CD4-positive, alpha-beta T cell treated with Interleukin-4 for 4 hours (primary cell): Measurements from ENCODE around the gene PCSK9.
"Not testable (repeated sequence)": the region's sequence is repeated elsewhere in the genome, so short reads cannot be mapped to it uniquely, and the experiment has no call there.

Source experiments
- DNase-seq: peaks from one replicate; pipeline ENCODE4 v3.0.0-alpha.2; 2020

PCSK9 gene

GRCh38 chr1:55010194-55010886 is 29.0 kb upstream of the PCSK9 start:
- DNase-seq = no peak

GRCh38 chr1:55010887-55011217 is 28.5 kb upstream of the PCSK9 start:
- no peak for DNase-seq

GRCh38 chr1:55012661-55013060 is 26.7 kb upstream of the PCSK9 start:
- DNase-seq = no peak

- DNase-seq = no peak
These were observed 24.2 kb upstream of the PCSK9 start for GRCh38 chr1:55015123-55015522.

GRCh38 chr1:55015731-55016620 is 23.4 kb upstream of the PCSK9 start:
- no peak for DNase-seq

GRCh38 chr1:55018395-55018794 is 21.0 kb upstream of the PCSK9 start:
- DNase-seq = no peak

- DNase-seq = peak; percentile 34
These were observed 17.3 kb upstream of the PCSK9 start for GRCh38 chr1:55021942-55022546.

GRCh38 chr1:55024163-55024562 is 15.2 kb upstream of the PCSK9 start:
- not testable (repeated sequence) for DNase-seq

GRCh38 chr1:55026682-55027081 is 12.7 kb upstream of the PCSK9 start:
- not testable (repeated sequence) for DNase-seq

GRCh38 chr1:55031098-55031497 is 8.2 kb upstream of the PCSK9 start:
- DNase-seq = not testable (repeated sequence)

- DNase-seq = no peak
These were observed 6.1 kb upstream of the PCSK9 start for GRCh38 chr1:55033265-55033614.

- no peak for DNase-seq
These were observed 4.7 kb upstream of the PCSK9 start for GRCh38 chr1:55034476-55035133.

GRCh38 chr1:55035904-55036303 is 3.4 kb upstream of the PCSK9 start:
- no peak for DNase-seq

- no peak for DNase-seq
These were observed 1.4 kb upstream of the PCSK9 start for GRCh38 chr1:55037733-55038551.

- DNase-seq = no peak
These were observed 853 bp upstream of the PCSK9 start for GRCh38 chr1:55038552-55038838.

- no peak for DNase-seq
These were observed 390 bp upstream of the PCSK9 start for GRCh38 chr1:55038974-55039341.

GRCh38 chr1:55040083-55040932 is 960 bp downstream of the PCSK9 start:
- DNase-seq = no peak

GRCh38 chr1:55040933-55041494 is 1.7 kb downstream of the PCSK9 start:
- DNase-seq = no peak

- DNase-seq = no peak
These were observed 2.3 kb downstream of the PCSK9 start for GRCh38 chr1:55041613-55042012.

- DNase-seq = no peak
These were observed 3.7 kb downstream of the PCSK9 start for GRCh38 chr1:55043011-55043410.

GRCh38 chr1:55043726-55044125 is 4.4 kb downstream of the PCSK9 start:
- DNase-seq = no peak
